ENCODE data around the gene HSPBP1.

- no peak for TF ChIP-seq CTCF (IDR thresholded peaks at IDR 0.05)
- TF ChIP-seq POLR2A (IDR thresholded peaks at IDR 0.05): no peak
These were observed 44.8 kb upstream of the HSPBP1 start for GRCh38 chr19:55324662-55325061.
